LoVo (cell line): Measurements from ENCODE around the gene DLGAP3.
"Not testable (repeated sequence)": the region's sequence is repeated elsewhere in the genome, so short reads cannot be mapped to it uniquely, and the experiment has no call there.

Experiments used
- DNase-seq: peaks from one replicate; pipeline ENCODE4 v3.0.0-alpha.2; 2016; ENCODE audit warnings: low spot score

DLGAP3 gene

GRCh38 chr1:34929497-34929852, at the start of gene DLGAP3:
DLGAP3 (minus strand) TSS chr1:34929650; CDS start chr1:34905383, 24,267 bp downstream.
- DNase-seq: no peak

GRCh38 chr1:34978921-34979320, 49.5 kb upstream of the DLGAP3 start:
- no peak for DNase-seq

GRCh38 chr1:34977858-34978257, 48.4 kb upstream of the DLGAP3 start:
- no peak for DNase-seq

GRCh38 chr1:34977210-34977471, 47.7 kb upstream of the DLGAP3 start:
- no peak for DNase-seq

- DNase-seq: no peak
Observed at GRCh38 chr1:34976384-34977209, 47.1 kb upstream of the DLGAP3 start.

- no peak for DNase-seq
Observed at GRCh38 chr1:34975771-34976170, 46.3 kb upstream of the DLGAP3 start.

- DNase-seq: no peak
Observed at GRCh38 chr1:34975338-34975737, 45.9 kb upstream of the DLGAP3 start.

GRCh38 chr1:34974626-34975025, 45.2 kb upstream of the DLGAP3 start:
- no peak for DNase-seq

GRCh38 chr1:34973326-34973725, 43.9 kb upstream of the DLGAP3 start:
- DNase-seq: no peak

- DNase-seq: no peak
Observed at GRCh38 chr1:34970829-34971228, 41.4 kb upstream of the DLGAP3 start.

GRCh38 chr1:34970220-34970735, 40.8 kb upstream of the DLGAP3 start:
- DNase-seq: no peak

- DNase-seq: not testable (repeated sequence)
Observed at GRCh38 chr1:34968297-34968696, 38.8 kb upstream of the DLGAP3 start.

GRCh38 chr1:34967672-34968071, 38.2 kb upstream of the DLGAP3 start:
- not testable (repeated sequence) for DNase-seq

- no peak for DNase-seq
Observed at GRCh38 chr1:34965597-34965996, 36.1 kb upstream of the DLGAP3 start.

GRCh38 chr1:34950428-34950827, 21.0 kb upstream of the DLGAP3 start:
- DNase-seq: no peak

GRCh38 chr1:34948739-34949138, 19.3 kb upstream of the DLGAP3 start:
- not testable (repeated sequence) for DNase-seq

GRCh38 chr1:34947641-34948314, 18.3 kb upstream of the DLGAP3 start:
- not testable (repeated sequence) for DNase-seq

- no peak for DNase-seq
Observed at GRCh38 chr1:34946211-34946610, 16.8 kb upstream of the DLGAP3 start.

GRCh38 chr1:34941798-34942197, 12.3 kb upstream of the DLGAP3 start:
- DNase-seq: not testable (repeated sequence)

- no peak for DNase-seq
Observed at GRCh38 chr1:34930702-34931071, 1.2 kb upstream of the DLGAP3 start.

- no peak for DNase-seq
Observed at GRCh38 chr1:34929853-34930701, 627 bp upstream of the DLGAP3 start.

- no peak for DNase-seq
Observed at GRCh38 chr1:34928699-34929496, 552 bp downstream of the DLGAP3 start.
